Ammon's horn (tissue), 1 donor: ENCODE measurements around the gene NARS2.
"Not testable (repeated sequence)": the region's sequence is repeated elsewhere in the genome, so short reads cannot be mapped to it uniquely, and the experiment has no call there.

Experiments used
- DNase-seq: peaks from one replicate; pipeline ENCODE4 v3.0.0-alpha.2; 2016; ENCODE audit warnings: low spot score

NARS2 gene

DNA sequence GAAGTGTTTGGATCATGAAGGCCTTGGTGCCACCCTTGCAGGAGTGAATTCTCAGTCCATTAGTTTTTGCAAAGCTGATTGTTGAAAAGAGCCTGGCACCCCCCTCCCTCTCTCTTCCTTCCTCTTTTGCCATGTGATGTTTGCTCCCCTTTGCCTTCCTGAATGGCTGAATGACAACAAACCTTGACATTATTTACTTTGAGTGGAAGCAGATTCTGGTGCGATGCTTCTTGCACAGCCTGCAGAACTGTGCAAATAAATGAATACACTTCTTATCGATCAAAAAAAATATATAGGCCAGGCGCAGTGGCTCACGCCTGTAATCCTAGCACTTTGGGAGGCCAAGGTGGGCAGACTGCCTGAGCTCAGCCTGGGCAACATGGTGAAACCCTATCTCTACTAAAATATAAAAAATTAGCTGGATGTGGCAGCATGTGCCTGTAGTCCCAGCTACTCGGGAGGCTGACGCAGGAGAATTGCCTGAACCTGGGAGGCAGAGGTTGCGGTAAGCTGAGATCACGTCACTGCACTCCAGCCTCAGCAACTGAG is 2.0 kb upstream of the NARS2 start:
- no peak for DNase-seq

DNA sequence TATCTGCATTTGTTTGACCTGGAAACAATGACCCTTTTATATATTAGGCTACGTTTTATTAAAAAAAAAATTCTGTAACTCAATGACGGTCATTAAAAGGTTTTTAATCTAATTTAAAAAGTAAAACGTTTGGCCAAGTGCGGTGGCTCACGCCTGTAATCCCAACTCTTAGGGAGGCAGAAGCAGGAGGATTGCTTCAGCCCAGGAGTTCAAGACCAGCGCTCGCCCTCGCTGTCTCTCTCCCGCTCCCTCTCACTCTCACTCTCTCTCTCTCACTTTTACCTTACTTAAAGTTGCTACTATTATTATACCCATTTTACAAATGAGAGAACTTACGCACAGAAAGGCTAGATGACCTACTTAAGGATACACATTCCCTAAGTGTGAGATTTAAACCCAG is 814 bp upstream of the NARS2 start:
- no peak for DNase-seq

DNA sequence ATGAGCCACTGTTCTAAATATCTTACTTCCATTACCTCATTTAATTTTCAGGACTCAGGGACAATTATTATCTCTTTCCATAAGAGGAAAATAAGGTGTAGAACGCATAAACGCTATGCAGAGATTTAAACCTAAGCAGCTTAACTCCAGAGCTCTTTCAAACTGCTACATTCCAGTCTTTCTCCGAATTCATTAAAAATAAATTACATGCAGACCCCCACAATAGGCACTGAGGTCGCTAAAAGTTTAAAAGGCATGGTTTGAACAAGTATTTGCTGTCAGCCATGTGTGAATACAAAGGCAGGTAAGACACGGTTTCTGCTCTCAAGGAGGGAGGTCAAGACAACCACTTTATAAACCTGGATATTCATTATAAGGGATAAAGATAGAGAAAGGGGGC is 983 bp downstream of the NARS2 start:
- no peak for DNase-seq

DNA sequence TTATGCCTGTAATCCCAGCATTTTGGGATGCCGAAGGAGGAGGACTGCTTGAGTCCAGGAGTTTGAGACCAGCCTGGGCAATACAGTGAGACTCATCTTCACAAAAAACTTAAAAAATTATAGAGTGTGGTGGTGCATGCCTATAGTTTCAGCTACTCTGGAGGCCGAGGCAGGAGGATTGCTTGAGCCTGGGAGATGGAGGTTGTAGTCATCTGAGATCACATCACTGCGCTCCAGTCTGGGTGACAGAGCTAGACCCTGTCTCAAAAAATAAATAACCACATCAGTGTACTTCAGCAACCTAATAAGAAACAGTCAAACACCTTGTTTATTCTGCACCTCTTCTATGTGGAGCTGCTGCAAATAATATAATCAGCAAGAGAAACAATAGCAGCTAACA is 1.4 kb downstream of the NARS2 start:
- no peak for DNase-seq

DNA sequence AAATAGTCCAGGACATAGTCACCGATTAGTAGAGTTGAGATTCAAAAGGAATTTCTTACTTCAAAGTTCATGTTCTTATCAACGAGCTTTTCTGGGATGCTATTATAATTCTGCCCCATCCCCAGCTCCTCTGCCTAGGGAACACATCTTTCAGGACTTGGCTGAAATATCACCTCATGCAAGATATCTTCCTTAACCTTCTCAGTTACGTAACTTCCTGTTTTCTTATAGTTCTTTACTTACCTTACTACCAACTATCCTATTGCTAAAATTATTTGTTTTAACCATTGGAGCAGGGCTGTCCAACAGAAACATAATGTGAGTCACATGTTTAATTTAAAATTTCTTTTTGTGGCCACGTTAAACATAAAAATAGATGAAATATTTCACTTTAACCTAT is 2.3 kb downstream of the NARS2 start:
- no peak for DNase-seq

DNA sequence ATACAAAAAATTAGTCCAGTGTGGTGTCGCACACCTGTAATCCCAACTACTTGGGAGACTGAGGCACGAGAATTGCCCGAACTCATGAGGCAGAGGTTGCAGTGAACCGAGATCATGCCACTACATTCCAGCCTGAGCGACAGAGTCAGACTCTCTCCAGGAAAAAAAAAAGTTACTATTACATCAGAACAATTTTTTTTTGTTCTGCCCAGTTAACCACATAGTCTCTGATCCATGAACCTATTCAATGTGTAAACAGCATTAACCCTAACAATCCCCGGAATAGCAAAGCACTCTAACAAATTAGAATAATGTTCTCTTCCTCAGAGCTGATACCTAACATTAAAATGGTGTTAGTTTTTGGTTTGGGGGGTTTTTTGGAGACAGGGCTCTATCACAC is 4.6 kb downstream of the NARS2 start:
- no peak for DNase-seq

DNA sequence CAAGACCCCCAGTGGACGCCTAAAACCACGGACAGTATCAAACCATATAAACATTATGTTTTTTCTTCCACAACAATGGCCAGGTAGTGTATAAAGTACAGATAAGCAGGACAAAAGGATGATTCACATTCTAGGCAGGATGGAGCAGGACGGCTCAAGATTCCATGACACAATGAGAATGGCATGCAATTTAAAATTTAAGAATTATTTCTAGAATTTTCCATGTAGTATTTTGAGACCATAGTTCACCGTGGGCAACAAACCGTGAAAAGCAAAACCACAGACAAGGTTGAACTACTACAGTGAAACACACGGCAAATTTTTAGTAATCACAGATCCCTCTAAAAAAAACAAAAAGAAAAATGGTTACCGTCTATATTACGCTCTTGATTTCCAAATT is 7.5 kb downstream of the NARS2 start:
- DNase-seq = no peak

DNA sequence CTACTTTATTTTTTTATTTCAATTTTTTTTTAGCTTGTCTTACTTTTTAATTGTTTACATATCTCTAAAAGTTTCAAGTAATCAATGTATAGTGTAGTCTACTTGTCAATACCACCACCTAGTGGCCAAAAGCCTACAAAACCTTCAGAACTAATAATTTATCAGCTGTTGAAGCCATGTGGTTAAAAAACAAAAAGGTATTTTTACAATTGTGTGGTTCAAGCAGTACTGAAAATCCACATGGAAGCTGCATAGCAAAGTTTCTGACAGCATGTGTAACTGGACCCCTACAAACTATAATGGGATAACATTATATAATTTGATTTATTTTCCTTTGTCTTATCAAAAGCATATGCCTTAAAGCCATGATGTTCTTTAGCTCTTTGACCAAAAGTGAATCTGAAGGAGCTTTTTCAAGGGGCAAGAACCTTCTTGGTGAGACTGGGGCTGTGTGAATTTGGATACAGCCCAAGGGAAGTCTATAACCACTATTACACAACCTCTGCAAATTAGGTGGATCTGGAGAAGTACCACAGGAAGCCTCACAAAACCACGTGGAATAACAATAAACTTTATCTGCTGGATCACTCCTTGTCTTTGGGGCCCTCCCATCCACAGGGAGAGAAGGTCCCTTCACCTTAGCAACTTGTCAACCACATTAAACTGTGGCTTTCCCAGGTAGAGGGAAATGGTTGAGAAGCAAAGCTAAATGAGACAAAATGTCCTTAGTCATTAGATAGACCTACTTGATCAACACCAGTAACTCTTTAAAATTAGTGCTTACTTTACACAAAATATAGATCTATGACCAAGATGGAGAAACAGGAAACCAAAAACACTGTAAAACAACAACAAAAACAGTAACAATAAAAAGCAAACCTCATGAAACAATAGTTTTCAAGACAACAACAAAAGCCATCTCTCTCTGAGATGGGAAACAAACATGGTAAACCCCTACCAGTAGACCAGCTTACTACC is 9.9 kb downstream of the NARS2 start:
- peak; percentile 76 for DNase-seq

DNA sequence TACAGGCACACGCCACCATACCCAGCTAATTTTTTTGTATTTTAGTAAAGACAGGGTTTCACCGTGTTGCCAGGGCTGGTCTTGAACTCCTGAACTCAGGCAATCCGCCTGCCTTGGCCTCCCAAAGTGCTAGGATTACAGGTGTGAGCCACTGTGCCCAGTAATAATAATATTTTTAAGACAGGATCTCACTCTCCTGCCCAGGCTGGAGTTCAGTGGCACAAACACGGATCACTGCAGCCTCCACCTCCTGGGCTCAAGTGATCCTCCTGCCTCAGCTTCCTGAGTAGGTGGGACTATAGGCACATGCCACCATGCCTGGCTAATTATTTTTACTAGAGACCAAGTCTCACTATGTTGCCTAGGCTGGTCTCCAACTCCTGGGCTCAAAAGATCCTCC is 10.6 kb downstream of the NARS2 start:
- not testable (repeated sequence) for DNase-seq

DNA sequence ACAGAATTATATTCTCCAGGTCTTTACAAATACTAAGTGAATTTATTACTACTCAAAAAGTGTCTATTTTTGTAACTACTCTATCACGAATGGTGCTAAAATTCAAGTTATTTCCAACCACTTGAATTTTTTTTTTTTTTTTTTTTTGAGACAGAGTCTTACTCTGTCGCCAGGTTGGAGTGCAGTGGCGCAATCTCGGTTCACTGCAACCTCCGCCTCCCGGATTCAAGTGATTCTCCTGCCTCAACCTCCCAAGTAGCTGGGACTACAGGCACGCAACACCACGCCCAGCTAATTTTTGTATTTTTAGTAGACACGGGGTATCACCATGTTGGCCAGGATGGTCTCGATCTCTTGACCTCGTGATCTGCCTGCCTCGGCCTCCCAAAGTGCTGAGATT is 11.6 kb downstream of the NARS2 start:
- not testable (repeated sequence) for DNase-seq

DNA sequence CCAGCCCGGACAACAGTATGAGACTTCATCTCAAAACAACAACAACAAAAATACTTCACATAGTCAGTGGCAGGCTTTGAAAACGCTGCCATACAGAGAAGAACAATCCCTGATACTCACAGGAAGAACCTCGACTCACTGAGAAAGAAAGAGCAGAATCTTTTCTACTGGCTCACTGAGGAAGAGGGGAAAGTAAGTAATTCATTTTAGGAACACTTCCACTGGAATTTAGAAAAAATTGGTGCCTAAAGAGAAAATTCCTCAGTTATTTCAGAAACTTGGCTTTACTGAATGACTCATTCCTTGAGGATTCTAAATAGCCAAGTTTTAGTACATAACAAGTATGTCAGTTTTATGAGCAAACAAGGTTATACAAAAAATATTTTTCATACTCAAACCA is 12.3 kb downstream of the NARS2 start:
- DNase-seq = no peak

DNA sequence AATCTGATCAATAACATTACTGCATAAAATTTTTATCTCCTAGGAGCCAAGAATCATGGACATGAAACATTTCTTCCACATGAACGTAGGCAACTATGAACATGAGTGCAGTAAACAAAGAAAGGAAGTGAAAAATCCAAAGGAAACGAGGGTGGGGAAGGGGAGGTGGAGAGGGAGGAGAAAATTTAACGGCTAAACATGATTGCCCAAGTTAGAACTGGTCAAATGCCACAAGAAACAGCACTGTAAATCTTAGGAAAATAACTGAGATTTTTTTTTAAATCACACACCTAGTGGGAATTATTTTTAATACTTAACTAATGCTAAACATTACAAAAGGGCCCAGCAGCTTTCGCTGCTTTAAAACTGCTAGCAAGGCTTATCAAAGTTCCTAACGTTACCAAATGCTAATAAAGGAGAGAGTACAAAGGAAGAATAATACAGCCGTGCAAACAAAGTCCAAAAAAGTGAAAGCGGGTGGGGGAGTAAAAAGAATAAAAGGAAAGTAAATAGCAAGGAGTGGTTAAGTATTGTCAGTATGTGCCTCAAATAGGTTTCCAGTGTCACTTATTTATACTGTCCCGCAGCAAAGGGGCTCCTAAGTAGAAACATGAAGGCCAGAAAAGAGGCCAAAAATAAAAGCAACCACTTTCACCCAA is 13.7 kb downstream of the NARS2 start:
- peak; percentile 15 for DNase-seq

DNA sequence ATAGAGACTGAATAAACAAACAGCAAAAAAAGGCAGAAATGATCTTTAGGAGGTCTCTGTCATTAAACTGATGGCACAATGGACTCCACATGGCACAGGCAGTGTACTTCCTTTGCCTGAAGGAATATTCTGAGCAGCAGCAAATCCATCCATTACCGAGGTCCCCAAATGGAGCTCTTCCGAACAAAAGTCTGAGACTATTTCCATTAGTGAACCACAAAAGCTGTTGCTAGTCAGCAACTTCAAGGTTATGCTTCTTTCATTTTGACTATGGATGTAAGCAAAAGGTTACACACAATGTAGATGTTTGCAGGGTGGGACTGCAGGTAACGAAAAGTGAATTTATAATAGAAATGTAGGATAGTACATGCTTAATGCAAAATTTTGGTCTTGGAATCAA is 14.5 kb downstream of the NARS2 start:
- no peak for DNase-seq

DNA sequence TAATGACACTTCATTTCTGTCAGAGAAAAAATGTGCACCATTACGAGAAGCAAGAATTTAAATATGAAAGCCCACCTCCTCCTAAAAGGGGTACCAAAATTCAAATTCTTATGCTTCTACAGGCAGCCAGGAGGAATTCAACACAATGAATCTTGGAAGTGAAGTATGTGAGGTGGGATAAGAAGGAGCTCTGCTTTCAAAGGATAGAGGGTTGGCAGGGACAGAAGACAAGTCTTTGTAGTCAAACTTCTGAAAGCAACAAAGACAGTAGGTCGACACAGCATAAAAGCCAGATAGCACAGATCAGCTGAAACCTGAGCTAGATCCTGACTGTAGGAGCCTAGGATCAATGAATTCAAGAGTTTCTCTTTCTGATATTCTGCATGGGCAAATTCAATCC is 17.4 kb downstream of the NARS2 start:
- DNase-seq = no peak

DNA sequence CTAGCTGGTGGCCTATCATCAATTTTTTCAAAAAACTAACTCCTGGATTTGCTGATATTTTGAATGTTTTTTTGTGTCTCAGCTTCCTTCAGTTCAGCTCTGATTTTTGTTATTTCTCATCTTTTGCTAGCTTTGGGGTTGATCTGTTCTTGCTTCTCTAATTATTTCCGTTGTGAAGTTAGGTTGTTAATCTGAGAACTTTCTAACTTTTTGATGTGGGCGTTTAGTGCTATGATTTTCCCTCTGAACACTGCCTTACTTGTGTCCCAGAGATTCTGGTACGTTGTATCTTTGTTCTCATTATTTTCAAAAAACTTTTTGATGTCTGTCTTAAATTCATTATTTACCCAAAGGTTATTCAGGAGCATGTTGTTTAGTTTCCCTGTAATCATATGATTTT is 19.1 kb downstream of the NARS2 start:
- DNase-seq = no peak

DNA sequence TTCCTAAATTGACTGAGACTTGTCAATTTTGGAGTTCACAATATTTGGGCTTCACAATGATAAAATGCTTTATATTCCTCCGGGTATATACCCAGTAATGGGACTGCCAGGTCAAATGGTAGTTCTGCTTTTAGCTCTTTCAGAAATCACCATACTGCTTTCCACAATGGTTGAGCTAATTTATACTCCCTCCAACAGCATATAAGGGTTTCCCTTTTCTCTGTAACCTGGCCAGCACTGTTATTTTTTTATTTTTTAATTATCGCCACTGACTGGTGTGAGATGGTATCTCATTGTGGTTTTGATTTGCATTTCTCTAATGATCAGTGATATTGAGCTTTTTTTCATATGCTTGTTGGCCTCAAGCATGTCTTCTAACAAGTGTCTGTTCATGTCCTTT is 21.8 kb downstream of the NARS2 start:
- no peak for DNase-seq

DNA sequence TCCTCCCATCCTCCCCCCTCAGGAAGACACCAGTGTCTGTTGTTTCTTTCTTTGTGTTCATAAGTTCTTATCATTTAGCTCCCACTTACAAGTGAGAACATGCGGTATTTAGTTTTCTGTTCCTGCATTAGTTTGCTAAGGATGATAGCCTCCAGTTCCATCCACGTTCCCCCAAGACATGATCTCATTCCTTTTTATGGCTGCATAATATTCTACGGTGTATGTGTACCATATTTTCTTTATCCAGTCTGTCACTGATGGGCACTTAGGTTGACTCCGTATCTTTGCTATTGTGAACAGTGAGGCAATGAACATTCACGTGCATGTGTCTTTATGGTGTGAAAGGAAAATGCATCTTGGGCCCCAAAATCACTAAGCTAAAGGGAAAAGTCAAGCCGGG is 22.5 kb downstream of the NARS2 start:
- not testable (repeated sequence) for DNase-seq

DNA sequence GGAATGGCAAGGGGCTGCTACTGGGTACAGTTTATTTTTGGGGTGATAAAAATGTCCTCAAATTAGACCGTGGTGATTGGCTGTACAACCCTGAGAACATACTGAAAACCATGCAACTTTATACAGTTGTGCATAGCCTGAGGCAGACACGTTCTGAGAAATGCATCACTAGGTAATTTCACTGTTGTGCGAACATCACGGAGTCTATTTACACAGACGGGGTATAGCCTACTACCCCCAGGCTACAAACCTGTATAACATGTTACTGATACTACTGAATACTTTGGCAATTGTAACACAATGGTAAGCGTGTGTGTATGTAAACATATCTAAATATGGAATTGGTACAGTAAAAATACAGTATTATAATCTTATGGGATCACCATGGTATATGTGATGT is 23.6 kb downstream of the NARS2 start:
- DNase-seq = no peak

DNA sequence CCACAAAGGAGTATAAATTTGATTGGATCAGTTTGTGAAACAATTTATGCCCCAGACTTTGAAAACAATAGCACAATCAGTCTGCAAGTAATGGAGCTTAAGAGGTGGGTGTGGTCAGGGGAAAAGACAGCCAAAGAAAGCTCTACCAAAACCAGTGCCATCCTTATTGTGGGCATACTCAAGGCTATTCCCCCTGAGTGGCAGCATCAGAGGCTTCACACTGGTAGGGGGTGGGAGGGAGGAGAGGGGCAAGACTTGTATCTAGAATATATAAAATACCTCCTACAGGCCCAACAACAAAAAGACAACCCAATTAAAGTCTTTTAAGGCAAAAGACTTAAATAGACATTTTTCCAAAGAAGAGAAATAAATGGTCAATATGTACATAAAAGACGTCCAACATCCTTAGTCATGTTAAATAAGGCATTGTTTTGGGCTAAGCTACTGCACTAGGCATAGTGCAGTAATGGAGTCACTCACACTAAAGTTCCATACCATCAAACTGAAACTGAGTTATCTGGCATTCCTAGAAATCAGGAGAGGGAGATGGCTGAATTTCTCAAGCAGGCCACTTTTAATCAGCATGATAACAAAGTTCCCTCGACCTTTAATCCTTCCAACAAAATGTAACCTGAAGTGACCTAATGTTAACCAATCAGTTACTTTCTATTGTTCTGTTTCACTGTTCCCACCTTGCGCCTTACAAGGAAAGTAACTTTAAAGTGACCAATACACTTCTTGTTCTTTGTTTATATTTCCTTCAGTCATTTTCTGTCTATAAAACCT is 24.8 kb downstream of the NARS2 start:
- no peak for DNase-seq

DNA sequence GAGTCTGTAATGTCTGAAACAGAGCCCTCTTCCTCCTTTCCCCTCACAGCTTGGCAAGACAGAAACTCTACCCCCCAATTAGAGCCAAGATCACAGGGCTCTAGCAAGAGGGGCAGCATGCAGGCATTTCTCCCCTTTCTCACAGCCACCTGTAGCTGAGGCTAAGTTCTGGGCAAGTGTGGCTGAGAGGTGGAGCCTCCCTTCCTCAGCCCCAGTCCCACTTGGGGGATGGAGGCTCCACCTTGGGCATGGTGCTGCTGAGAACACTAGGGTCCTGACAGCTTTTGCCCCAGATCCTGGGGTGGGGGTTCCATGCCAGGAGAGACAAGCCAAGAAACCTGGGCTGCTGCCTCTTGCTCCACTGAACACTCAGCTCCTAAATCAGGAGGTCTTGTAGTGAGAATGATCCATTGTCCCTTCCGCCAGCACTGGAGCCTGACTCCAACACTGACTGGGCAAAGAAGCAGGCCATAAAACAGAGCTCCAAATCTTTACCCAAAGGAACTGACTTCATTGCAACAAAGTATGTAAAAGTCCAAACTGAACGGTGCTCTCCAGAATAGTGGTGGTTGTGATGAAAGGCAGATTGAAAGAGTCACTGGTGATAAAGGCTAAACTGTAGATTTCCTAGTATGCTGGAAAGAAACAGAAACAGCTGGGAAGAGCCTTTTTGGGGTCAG is 25.6 kb downstream of the NARS2 start:
- DNase-seq = no peak

DNA sequence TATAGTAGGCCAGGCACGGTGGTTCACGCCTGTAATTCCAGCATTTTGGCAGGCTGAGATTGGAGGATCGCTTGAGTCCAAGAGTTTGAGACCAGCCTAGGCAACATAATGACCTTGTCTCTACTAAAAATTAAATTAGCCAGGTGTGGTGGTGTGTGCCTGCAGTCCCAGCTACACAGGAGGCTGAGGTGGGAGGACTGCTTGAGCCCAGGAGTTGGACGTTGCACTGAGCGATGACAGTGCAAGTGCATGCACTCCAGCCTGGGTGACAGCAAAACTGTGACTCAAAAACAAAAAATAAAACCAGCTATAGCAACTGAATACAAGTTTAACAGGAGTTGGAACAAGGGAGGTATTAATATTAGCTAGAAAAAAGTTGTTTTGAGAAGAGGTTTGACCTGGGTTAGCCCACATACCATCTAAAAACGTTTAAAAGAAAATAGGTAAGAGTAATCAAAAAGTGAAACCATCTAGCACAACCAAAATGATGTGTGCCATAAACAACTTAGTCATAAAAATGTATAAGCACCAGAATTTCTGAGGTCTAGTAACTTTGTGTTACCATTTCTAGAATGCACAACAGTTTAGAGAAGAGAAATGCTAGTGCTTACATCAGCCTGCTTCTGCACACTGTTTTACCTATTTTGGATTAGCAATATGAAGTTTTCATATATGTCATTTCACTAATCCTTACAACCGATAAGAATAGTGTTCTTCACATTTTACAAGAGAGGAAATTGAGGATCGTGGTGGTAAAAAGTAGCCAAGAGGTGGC is 26.5 kb downstream of the NARS2 start:
- no peak for DNase-seq
